ENCODE results near the gene MAFB. TPM values are rescaled to one million over a fixed set of nuclear protein-coding genes. Genes with fewer than 3 reads are reported as not detected.

The MAFB gene
- polyA plus RNA-seq, 1 donor (not counting 4 experiments of a cell fraction or from before 2014, with no cell fraction given) = 1.7 TPM

GRCh38 chr20:40646361-40646760, 42.7 kb downstream of the MAFB start:
- no peaks in the 10 kb centered on the region for H3K27me3 ChIP-seq (ENCODE audit: control insufficient read depth, extremely low read depth, insufficient read depth, low read length)
- no peaks in the 10 kb centered on the region for H4K20me1 ChIP-seq (ENCODE audit: control insufficient read depth, extremely low read depth, insufficient read depth, low read length)
- no peaks in the 10 kb centered on the region for H3K79me2 ChIP-seq (ENCODE audit: control insufficient read depth, insufficient read depth, low read length)
- FAIRE-seq (no peak), DNase-seq (ENCODE audit: low read depth, low spot score) (no peak)
- no peak overlapping the region for H3K27ac ChIP-seq (ENCODE audit: control insufficient read depth, insufficient read depth, low read length)
- H3K36me3 ChIP-seq (ENCODE audit: control insufficient read depth in 2 of 2, extremely low read depth in 1 of 2, insufficient read depth in 2 of 2, low read length in 2 of 2) = no peaks in the 10 kb centered on the region
- H3K9me3 ChIP-seq (ENCODE audit: control insufficient read depth, low read depth, low read length) = no peaks in the 10 kb centered on the region
- no peak overlapping the region for H3K9ac ChIP-seq (ENCODE audit: control insufficient read depth, extremely low read depth, insufficient read depth, low read length)
- no peak overlapping the region for H3K4me2 ChIP-seq (ENCODE audit: control insufficient read depth, extremely low read depth, insufficient read depth, low read depth, low read length)
- dilution Hi-C loops (cut with MboI; ENCODE audit: extremely low pct_ligation_motif_present, low sequenced_read_pairs) = no loop called here
- no peak overlapping the region for H3K4me3 ChIP-seq (ENCODE audit: control insufficient read depth in 2 of 3, extremely low read depth in 1 of 3, insufficient read depth in 2 of 3, low read depth in 1 of 3, low read length in 3 of 3)
- TF ChIP-seq EZH2 (IDR thresholded peaks at IDR 0.05; ENCODE audit: low read length) (no peak), CTCF (optimal IDR thresholded peaks at IDR 0.05 in 1 of 3, IDR thresholded peaks at IDR 0.05 in 1 of 3, conservative IDR thresholded peaks at IDR 0.05 in 1 of 3; ENCODE audit: extremely low read depth in 1 of 3, insufficient read depth in 2 of 3, low read length in 3 of 3) (no peak)
- H2AFZ ChIP-seq (ENCODE audit: control insufficient read depth, low read length) = no peak overlapping the region
- peaks cover 23% of the 10 kb centered on the region for H3K4me1 ChIP-seq (ENCODE audit: control insufficient read depth, extremely low read depth, insufficient read depth, low read length)
- H3K9me1 ChIP-seq (ENCODE audit: control insufficient read depth, extremely low read depth, insufficient read depth, low read length) = no peaks in the 10 kb centered on the region

DNA sequence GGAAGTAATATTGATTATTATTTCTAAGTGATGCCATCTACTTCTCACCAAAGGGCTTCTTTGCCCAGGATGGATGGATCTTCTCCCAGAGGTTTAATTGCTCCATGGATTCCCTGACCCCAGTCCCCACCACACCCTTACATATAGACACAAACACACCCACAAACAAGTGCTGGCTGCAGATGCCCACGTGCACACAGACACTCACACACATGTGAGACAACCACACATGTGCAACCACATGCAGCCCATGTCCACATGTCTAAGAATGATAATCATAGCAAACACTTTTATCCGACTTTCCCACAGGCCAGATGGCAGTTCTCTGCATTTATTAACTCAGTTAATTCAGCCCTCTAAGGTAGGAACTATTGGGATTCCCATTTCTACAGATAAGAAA, 44.2 kb downstream of the MAFB start:
- H2AFZ ChIP-seq (ENCODE audit: control insufficient read depth, low read length) = no peak overlapping the region
- H3K4me3 ChIP-seq (ENCODE audit: control insufficient read depth in 2 of 3, extremely low read depth in 1 of 3, insufficient read depth in 2 of 3, low read depth in 1 of 3, low read length in 3 of 3) = no peak overlapping the region
- H3K27ac ChIP-seq (ENCODE audit: control insufficient read depth, insufficient read depth, low read length) = no peak overlapping the region
- no peak overlapping the region for H3K9ac ChIP-seq (ENCODE audit: control insufficient read depth, extremely low read depth, insufficient read depth, low read length)
- H4K20me1 ChIP-seq (ENCODE audit: control insufficient read depth, extremely low read depth, insufficient read depth, low read length) = no peaks in the 10 kb centered on the region
- H3K27me3 ChIP-seq (ENCODE audit: control insufficient read depth, extremely low read depth, insufficient read depth, low read length) = no peaks in the 10 kb centered on the region
- H3K4me2 ChIP-seq (ENCODE audit: control insufficient read depth, extremely low read depth, insufficient read depth, low read depth, low read length) = no peak overlapping the region
- no peaks in the 10 kb centered on the region for H3K79me2 ChIP-seq (ENCODE audit: control insufficient read depth, insufficient read depth, low read length)
- DNase-seq (ENCODE audit: low read depth, low spot score) = no peak
- TF ChIP-seq CTCF (optimal IDR thresholded peaks at IDR 0.05 in 1 of 3, IDR thresholded peaks at IDR 0.05 in 1 of 3, conservative IDR thresholded peaks at IDR 0.05 in 1 of 3; ENCODE audit: extremely low read depth in 1 of 3, insufficient read depth in 2 of 3, low read length in 3 of 3) (no peak), EZH2 (IDR thresholded peaks at IDR 0.05; ENCODE audit: low read length) (no peak)
- dilution Hi-C loops (cut with MboI; ENCODE audit: extremely low pct_ligation_motif_present, low sequenced_read_pairs) = no loop called here
- peaks cover 12% of the 10 kb centered on the region for H3K4me1 ChIP-seq (ENCODE audit: control insufficient read depth, extremely low read depth, insufficient read depth, low read length)
- H3K36me3 ChIP-seq (ENCODE audit: control insufficient read depth in 2 of 2, extremely low read depth in 1 of 2, insufficient read depth in 2 of 2, low read length in 2 of 2) = no peaks in the 10 kb centered on the region
- no peak for FAIRE-seq
- H3K9me3 ChIP-seq (ENCODE audit: control insufficient read depth, low read depth, low read length) = no peaks in the 10 kb centered on the region
- H3K9me1 ChIP-seq (ENCODE audit: control insufficient read depth, extremely low read depth, insufficient read depth, low read length) = no peaks in the 10 kb centered on the region
